HL-60 (cell line): ENCODE results near the gene TMEM53.

ENCODE experiments used
- DNase-seq, 2 experiments: peaks; one replicate each; pipeline ENCODE4 v3.0.0-alpha.2; 2010 to 2020; ENCODE audit warnings: low read depth in 1 of 2, low spot score in 1 of 2
- H3K27ac ChIP-seq: fragments of 250-450 bp; sonication (Bioruptor Pico); replicated peaks from 2 replicates; pipeline ENCODE4 v1.5.1; 2020; ENCODE audit warnings: mild to moderate bottlenecking, moderate library complexity
- H3K27me3 ChIP-seq: fragments of 250-450 bp; sonication (Bioruptor Pico); 2 replicates; pipeline ENCODE4 v1.5.1; 2021; ENCODE audit warnings: mild to moderate bottlenecking, moderate library complexity; ENCODE audit not compliant: insufficient read depth, poor library complexity, severe bottlenecking
- H3K4me3 ChIP-seq: replicated peaks from 2 replicates; pipeline ENCODE4 v1.5.1; 2011; ENCODE audit warnings: mild to moderate bottlenecking, control low read depth, low read length; ENCODE audit not compliant: insufficient read depth
- GABPA ChIP-seq: IDR thresholded peaks from 2 replicates; pipeline ENCODE4 v1.6.1; 2012; ENCODE audit warnings: low read depth
- POLR2AphosphoS5 ChIP-seq: IDR thresholded peaks from 2 replicates; pipeline ENCODE4 v1.6.1; 2012; ENCODE audit warnings: low read depth
- SPI1 ChIP-seq: IDR thresholded peaks from 2 replicates; pipeline ENCODE4 v1.6.1; 2012; ENCODE audit warnings: low read depth, mild to moderate bottlenecking, borderline replicate concordance
- TF ChIP-seq, protein P1 (sequence below): IDR thresholded peaks from 2 replicates; pipeline ENCODE4 v1.6.1; 2012; ENCODE audit warnings: low read depth; ENCODE audit not compliant: insufficient replicate concordance
- TF ChIP-seq, protein P2 (sequence below): IDR thresholded peaks from one replicate; pipeline ENCODE4 v1.5.1; 2011; ENCODE audit warnings: low read length, control low read depth, inconsistent platforms; ENCODE audit not compliant: insufficient read depth

Gene TMEM53

DNA sequence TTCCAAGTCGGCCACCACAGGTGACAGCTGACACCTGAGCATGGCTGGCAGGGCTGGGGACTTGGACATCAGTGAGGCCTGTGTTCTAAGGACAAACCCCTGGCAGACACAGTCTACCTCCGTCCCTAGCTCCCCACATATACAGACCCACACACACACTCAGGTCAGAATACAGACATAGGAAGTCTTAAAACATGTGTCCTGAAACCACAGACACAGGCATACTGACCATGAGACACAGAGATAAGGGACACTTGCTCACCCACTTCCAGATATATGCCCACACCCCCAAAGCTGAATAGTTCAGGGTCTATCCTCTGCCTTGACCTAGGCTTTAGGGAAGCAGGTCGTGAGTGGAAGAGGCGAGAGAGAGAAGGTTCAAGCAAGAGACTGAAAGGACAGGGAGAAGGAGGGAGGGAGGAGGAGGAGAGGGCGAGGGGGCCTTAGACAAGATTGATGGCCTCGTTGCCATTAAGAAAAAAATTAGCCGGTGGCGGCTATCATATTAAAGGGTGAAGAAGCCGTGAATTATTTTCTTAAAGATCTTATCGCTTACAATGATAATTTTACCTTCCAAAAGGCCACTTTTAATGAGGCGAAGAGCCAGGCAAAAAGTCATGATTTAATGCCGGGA lies 49.9 kb downstream of the TMEM53 start:
- TF ChIP-seq POLR2AphosphoS5 (no peak), GABPA (no peak), SPI1 (no peak)
- TF ChIP-seq, protein P1, sequence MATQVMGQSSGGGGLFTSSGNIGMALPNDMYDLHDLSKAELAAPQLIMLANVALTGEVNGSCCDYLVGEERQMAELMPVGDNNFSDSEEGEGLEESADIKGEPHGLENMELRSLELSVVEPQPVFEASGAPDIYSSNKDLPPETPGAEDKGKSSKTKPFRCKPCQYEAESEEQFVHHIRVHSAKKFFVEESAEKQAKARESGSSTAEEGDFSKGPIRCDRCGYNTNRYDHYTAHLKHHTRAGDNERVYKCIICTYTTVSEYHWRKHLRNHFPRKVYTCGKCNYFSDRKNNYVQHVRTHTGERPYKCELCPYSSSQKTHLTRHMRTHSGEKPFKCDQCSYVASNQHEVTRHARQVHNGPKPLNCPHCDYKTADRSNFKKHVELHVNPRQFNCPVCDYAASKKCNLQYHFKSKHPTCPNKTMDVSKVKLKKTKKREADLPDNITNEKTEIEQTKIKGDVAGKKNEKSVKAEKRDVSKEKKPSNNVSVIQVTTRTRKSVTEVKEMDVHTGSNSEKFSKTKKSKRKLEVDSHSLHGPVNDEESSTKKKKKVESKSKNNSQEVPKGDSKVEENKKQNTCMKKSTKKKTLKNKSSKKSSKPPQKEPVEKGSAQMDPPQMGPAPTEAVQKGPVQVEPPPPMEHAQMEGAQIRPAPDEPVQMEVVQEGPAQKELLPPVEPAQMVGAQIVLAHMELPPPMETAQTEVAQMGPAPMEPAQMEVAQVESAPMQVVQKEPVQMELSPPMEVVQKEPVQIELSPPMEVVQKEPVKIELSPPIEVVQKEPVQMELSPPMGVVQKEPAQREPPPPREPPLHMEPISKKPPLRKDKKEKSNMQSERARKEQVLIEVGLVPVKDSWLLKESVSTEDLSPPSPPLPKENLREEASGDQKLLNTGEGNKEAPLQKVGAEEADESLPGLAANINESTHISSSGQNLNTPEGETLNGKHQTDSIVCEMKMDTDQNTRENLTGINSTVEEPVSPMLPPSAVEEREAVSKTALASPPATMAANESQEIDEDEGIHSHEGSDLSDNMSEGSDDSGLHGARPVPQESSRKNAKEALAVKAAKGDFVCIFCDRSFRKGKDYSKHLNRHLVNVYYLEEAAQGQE: no peak
- no peak for DNase-seq
- no peak overlapping the region for H3K4me3 ChIP-seq
- no peak overlapping the region for H3K27ac ChIP-seq
- H3K27me3 ChIP-seq: no peaks in the 10 kb centered on the region

DNA sequence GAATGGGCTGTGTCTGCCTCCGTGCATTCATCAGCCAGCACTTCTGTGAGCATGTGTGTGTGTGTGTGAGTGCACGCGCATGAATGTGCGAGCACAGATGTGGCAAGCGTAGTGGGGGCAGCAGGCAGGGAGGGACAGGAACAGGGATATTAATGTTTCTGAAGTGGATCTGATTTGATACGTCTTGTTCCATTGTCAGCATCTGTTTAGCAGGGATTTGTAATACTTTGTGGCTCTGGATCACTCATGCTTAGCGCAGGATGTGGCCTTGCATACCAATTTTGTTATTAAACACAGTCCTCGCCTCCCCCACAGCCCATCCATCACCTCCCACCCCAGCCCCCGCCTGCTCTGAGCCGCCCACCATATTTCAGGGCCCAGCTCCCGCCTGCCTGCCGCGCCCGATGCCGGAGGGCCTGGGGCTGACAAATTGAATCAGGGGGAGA lies 52.4 kb downstream of the TMEM53 start:
- Histone ChIP-seq H3K27ac (no peak overlapping the region), H3K27me3 (no peaks in the 10 kb centered on the region), H3K4me3 (no peak overlapping the region)
- DNase-seq: no peak
- no peak for TF ChIP-seq POLR2AphosphoS5
- TF ChIP-seq SPI1: no peak
- TF ChIP-seq, protein P2, sequence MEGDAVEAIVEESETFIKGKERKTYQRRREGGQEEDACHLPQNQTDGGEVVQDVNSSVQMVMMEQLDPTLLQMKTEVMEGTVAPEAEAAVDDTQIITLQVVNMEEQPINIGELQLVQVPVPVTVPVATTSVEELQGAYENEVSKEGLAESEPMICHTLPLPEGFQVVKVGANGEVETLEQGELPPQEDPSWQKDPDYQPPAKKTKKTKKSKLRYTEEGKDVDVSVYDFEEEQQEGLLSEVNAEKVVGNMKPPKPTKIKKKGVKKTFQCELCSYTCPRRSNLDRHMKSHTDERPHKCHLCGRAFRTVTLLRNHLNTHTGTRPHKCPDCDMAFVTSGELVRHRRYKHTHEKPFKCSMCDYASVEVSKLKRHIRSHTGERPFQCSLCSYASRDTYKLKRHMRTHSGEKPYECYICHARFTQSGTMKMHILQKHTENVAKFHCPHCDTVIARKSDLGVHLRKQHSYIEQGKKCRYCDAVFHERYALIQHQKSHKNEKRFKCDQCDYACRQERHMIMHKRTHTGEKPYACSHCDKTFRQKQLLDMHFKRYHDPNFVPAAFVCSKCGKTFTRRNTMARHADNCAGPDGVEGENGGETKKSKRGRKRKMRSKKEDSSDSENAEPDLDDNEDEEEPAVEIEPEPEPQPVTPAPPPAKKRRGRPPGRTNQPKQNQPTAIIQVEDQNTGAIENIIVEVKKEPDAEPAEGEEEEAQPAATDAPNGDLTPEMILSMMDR: no peak
- no peak for TF ChIP-seq GABPA
- TF ChIP-seq, protein P1: no peak

DNA sequence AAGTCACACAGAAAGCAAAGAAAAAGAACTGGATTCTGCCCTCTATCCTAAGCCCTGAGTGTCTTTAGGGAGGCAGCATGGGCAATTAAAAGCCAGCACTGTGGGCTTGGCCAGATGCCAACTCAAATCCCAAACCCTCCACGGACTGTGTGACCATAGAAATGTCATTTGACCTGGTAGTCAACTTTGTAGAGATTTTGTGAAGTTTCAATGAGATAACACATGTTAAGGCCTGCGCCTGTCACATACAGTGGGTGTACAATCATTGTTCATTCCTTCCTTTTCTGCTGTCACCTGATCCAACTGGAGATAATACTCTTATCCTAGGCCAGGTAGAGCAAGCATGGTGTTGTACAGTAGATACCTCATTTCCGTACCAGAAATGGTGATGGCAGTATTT lies 54.2 kb downstream of the TMEM53 start:
- no peak overlapping the region for H3K4me3 ChIP-seq
- TF ChIP-seq, protein P2: no peak
- TF ChIP-seq, protein P1: no peak
- TF ChIP-seq GABPA (no peak), SPI1 (no peak)
- H3K27ac ChIP-seq: no peak overlapping the region
- DNase-seq: no peak
- H3K27me3 ChIP-seq: no peaks in the 10 kb centered on the region
